ENCODE results near the gene STK17A.

Gene STK17A

DNA sequence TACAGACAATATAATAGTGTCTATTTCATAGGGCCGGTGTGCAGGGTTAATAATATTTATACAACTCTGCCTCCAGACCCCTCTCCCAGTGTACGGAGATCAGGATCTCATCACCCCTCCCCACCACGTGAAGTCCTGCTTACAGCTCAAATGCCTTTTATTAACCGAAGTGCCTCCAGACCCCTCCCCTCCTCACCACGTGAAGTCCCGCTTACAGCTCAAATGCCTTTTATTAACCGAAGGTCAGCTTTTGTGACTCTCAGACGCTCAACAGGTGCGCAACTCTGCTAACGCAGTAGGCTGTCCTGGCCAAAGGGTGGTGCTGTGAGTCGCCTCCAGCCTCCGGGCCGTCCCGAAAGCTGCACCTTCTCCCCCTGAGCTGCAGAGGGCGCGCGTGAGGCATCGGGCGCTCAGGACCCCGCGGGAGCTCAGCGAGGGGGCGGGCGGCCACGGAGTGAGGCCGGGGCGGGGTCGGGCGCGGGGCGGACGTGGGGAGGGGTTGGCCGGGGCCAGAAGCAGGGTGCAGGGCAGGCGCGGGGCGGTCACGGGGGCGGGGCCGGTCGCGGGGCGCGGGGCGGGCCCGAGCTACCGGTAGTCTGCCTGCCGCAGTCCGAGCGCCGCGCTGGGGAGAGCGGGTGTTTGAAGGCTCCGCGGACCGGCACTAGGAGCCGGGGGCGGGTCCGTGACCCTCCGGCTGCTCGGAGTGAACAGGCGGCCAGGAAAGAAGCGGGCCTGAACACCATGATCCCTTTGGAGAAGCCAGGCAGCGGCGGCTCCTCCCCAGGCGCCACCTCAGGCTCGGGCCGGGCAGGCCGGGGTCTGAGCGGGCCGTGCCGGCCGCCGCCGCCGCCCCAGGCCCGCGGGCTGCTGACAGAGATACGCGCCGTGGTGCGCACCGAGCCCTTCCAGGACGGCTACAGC lies at the start of gene STK17A:
TSS of gene STK17A (plus strand) at position 606 of the 921 bp plus-strand sequence. CDS start at position 742, 136 bp downstream.
- DNase-seq: peak; percentile 93

DNA sequence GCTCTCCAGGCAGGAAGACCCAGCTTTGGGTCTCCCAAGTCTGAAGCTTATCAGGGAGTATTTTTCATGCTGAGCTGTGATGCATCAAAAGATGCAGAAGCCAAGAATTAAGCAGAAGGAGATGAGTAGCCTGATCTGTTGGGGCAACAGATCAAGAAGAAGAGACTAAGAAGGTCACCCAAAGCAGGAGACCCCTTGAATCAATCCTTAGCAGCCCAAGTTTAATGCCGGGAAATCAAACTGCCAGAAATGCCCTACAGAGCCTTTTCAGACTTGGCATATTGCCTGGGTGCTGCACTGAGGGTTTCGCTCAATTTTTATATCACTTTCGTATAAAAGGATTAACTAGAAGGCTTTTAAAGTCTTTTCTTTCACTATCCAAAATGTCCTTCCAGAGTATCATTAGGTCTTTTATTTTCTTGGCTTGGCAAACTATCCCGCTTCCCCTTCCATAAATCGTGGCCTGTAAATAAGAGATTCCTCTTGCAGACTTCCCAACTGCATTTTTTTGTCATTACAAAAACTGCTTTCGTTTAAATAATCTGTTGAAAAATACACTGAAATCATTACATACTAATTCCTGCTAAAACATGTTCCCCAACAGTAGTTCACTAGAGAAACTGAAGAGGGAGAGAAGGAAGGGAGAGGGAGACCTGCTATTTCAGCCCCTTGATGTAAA lies 49.0 kb upstream of the STK17A start:
- no peak for DNase-seq

DNA sequence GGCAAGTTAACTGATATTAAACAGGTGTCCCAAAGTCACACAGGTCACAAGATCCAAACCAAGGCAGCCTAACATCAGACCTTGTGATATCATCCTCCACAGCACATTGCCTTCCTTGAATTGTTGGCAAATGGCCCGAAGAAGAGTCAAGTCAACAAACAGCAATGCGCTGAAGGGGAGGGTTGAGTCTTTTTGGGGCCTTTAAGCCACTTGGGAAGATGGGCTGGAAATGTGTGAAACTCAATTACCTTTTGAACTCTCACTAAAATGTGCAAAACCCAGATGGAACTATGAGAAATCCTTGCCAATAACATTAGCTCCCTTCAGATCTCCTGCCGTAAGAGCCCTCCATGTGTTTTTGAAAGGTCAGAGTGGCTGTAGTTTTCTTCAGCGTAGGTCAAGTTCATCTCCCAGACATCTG lies 47.9 kb upstream of the STK17A start:
- no peak for DNase-seq

DNA sequence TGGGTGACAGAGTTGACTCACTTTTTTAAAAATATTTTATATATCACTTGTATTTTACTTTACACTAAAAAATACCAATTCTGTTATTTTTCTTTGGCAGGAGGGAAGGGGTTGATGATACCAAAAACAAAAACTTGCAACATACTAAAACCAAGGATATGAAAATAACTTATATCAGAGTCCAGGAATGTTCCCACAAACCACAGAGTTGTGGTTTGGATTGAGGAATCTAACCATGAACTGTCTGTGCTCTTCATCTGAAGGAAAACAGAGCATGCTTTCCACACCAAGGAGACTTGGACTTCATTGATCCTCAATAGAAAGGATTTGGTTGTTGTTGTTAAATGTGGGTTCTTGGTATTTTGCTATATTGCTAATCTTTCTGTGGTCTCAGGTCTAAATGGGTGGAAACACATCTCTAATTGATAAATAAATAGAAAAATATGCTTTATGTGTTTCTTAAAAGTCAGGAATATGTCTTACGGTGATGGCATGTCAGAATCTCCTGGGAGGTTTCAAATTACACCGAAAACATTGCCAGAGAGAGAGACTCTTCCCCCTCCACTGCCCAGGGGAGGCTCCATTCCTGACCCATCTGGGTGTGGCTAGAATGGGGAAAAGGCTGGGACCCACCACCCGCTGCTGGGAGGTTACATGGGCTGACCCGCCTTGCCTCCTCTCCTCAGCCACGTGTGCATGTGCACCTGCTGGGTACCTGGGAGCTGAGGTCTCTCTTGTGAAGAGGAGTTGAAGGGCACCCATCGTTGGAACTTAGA lies 46.9 kb upstream of the STK17A start:
- no peak for DNase-seq

DNA sequence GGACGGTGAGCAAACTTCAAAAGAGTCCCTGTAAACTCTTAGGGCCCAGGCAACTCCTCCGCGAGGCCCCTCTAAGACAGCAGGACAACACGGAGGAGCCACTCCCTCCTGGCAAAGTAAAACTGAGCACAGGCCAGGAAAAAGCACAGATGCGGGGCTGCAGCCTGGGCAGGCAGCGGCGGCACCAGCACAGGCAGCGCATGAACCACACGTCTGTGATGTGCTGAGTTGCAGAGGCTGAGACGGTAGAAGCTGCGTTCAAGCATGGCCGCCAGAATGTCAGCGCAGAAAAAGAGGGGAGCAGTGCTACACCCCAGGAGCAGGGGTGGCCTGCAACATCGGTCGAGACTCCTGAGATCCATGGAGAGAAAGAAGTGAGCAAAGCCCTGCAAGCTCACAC lies 46.1 kb upstream of the STK17A start:
- DNase-seq: no peak

DNA sequence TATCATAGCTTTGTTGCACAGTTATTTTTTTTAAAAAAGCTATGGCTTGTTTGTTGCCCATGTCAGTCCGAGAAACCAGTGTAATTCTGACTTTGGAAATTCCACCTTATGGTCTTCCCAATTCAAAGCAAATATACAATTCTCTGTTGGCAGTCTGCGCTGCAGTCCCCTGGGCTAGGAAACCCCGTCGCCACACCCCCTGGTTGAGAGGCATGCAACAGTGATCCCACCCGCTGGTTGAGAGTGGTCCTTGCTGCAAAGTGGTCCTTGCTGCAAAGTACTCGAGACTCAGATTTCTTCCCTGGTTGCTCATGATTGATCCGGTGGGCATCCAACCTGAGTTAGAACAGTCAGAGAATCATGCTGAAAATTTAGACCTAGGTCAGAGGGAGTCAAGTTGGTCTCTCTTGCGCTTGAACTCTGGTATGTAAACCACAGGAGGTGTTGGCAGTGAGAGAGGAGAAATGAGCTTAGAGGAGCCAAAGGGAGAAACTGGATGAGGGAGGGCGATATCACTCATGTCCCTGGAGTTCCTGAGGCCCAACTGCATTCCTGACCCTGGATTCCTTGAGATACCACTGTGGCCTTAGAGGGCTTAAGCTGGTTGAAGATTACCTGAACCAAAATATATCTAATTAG lies 45.0 kb upstream of the STK17A start:
- DNase-seq: no peak

DNA sequence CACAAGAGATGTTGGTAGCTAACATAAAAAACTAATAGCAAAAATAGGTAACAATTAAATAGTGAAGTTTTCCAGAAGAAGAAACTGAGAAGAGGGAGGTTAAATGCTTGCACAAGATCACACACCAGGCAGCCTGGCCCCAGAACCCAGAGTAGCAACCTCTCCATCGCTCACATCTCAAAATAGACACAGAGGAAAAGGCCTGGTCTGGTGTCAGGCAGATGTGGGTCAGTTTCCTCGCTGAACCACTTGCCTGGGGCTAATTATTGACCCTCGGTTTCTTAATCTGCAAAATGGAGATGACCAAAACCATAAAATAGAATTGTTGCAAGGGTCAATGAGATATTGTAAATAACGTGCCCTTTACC lies 44.5 kb upstream of the STK17A start:
- no peak for DNase-seq

DNA sequence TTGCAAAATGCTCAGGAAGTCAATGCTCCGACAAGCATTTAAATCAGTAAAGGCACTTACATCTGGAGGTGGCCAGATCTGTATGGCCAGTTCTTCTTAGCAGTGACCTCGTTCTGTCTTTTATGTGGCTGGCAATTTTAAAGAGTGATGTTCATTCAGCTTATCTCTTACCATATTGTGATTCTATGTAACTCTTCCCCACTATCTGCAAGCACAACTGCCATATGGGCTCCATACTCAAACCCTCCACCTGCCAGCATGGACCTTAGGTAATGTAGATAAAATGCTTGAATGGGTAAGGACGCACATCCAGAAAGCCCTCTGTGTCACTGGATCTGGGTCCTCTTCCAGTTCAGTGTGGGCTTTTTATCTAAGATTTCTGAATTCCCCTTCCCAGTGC lies 42.4 kb upstream of the STK17A start:
- DNase-seq: no peak

DNA sequence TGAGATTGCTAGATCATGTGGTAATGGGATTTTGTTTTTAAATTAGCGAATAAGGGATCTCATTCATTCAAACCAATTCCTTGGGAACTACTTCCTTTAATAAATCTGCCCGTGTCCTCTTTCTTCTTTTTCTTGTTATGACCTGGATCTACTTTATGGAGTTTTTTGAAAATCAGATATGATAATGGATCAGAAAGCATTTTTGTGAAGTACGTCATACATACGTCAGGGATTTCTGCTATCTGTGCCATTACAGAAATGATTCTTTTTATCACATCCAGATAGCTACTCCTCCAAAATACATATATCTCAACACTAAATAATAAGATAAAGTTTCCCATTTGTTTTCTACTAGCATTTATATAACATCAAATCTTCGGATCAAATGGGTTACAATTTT lies 40.2 kb upstream of the STK17A start:
- DNase-seq: no peak

DNA sequence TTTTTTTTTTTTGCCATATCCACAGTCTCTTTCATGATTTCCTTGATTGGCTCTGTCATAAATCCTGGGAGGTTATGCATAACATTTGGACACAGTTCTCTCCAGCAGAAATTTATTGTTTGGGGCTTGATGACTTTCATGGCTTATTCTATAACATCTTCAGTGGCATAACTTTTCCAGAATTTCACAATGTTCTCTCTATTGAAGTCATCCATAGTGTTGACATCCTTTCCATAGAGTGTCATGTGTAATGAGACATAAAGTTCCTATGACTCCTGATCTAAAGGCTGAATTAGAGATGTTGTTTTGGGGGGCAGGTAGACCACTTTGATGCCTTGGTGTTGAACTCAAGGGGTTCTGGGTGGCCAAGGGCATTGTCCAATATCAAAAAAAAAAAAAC lies 36.7 kb upstream of the STK17A start:
- no peak for DNase-seq

DNA sequence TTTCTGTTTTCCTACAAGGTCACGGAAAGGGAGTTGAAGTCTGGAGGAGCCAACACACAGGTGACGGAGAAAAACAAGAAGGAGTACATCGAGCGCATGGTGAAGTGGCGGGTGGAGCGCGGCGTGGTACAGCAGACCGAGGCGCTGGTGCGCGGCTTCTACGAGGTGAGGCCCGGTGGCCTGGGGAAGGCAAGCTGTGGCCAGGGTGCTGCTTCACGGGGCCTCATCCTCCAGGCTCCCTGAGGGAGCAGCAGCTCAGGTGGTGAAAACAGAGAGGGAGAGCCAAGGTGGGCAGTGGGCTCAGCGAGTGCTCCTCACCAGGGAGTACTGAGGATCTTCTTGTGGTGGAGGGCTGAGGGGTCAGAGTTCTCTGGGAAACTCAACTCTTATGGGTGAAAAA lies 32.5 kb upstream of the STK17A start:
- DNase-seq: no peak

DNA sequence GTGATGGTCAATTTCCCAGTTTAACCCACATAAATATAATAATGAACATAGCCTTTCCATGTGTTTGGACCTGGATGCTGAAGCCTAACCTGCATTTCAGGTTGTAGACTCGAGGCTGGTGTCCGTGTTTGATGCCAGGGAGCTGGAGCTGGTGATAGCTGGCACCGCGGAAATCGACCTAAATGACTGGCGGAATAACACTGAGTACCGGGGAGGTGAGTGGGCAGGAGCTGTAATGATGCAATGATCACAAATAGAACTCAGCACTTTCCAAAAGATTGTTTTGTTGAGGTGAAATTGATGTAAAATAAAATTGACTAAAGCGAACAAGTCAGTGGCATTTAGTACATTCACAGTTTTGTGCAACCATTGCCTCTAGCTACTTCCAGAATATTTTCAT lies 30.8 kb upstream of the STK17A start:
- DNase-seq: no peak

DNA sequence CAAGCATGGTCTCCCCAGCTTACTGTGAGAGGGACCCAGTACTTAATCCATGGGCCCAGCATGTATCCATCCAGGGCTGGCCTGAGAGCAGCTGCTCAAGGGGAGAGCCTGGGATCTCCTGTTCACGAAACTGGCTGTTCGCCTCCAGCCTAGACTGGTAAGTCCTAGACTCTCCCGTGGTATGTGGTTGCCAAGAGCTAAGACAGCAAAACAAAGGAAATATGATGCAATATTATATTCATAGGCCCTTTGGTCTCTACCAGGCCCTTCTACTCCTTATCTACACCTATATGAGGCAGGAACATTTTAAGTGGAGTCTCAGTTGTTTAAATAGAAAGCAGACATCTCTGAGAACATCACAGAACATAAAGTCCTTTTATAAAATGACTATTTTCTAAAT lies 28.9 kb upstream of the STK17A start:
- DNase-seq: no peak

DNA sequence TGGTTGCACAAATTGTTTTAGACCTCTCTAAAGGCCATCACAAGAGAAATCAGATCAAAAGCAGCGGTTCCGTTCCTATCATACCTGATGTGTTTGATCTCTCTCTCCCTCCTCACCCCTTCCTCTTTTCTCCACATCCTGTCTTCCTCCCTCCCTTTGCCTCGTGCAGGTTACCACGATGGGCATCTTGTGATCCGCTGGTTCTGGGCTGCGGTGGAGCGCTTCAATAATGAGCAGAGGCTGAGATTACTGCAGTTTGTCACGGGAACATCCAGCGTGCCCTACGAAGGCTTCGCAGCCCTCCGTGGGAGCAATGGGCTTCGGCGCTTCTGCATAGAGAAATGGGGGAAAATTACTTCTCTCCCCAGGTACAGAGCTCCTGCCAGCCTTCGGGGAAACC lies 28.5 kb upstream of the STK17A start:
- DNase-seq: no peak

DNA sequence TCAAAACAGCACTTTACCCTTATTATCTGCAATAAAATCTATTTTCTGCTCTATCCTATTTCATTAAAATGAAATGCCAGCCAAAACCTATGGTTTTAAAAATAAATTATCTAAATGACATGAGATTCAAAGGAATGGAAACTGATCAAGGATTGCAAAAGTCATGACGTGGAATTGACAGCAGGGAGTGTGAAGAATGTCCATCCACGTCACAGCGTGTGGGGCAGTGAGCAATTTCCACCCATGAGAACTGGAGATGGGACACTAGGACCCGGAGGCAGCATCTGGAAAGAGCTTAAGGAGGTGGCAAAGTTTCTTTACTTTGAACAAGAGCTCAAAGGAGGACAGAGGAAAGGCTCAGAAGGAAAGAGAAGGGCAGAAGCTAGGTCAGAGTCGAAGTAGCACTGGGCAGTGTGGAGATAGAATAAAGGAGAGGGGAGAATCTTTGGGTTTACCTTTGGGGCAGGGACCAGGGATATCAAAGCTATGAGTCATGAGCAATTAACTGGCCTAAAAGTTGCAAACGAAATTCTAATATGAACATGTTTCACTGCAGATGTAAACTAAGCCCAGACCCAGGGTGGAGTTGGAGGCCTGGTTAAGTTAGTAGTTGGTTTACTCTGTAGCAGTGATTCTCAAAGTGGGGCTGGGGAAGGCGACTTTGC lies 24.9 kb upstream of the STK17A start:
- no peak for DNase-seq

DNA sequence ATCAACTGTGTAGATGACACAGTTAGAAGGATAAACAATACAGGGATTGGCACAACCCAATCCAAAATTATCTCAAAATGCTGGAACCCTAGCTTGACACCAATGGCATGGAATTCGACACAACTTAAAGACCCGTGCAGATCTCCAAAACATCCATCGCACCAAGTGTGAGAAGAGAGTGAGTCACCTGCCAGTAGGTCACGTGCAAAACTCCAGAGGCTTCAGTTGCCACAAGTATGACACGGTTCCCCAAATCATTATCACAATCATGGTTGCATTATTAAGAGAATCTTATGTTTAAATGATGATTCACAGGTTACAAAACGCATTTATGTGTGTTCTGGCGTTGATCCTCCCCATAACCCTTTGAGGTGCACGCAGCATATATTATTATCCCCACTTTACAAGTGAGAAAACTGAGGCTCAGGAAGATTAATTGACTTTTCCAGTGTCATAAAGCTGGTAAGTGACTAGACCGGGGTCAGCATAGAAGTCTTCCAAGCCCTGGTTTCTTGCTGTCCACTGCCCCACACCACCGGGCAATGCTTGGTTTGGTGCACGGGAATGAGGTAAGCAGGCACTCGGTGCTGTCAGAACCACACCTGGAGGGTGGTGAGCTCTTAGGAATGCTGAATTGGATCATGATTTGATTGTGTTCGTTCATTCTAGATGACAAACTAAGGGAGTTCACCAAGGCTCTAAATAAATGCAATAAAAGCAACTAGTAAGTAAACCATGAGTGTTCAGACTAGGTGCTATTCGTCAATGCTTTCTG lies 23.6 kb upstream of the STK17A start:
- DNase-seq: no peak

DNA sequence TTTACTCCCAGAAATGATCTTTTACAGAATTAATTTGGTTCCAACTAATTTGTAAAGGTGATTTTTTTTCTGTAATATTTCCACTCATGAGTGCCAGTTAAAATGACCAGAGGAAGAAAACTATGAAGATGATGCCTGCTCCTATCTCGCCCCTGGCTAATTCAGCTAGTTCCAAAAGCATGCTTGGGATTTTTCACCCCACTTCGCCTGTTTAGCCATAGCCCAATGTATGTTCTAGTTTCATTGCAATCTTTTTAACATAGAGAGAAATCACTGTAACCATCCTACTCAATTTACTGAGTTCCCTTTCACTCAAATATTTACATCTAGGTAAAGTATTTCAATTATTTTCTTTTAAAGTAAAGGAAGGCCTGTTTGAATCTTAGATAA lies 23.0 kb upstream of the STK17A start:
- no peak for DNase-seq

DNA sequence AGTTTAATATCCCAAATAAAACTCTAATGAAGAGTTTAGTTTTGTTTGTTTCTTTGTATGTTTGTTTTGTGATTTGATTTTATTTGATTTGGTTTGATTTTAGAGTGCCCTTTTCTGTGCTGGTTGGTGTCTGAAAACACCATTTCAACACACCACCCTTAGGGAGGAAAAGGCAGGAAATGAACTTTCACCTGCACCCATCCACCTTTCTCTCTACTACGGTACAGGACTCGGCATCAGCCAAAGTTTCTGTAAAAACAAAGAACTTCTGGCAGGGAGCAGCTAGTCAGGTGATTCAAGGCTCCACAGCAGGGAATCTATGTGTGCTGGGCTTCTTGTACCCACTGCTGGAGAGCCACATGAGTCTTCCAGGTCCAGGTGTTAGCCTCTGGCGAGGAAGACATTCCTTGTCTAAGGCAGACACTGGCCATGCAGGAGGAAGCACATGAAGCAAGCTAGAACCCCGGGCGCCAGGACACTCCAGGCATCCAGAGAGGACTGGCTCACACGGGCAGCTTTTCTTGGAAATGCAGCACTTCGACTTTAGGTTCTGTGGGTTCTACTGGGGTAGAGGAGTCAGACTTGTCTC lies 22.1 kb upstream of the STK17A start:
- no peak for DNase-seq

DNA sequence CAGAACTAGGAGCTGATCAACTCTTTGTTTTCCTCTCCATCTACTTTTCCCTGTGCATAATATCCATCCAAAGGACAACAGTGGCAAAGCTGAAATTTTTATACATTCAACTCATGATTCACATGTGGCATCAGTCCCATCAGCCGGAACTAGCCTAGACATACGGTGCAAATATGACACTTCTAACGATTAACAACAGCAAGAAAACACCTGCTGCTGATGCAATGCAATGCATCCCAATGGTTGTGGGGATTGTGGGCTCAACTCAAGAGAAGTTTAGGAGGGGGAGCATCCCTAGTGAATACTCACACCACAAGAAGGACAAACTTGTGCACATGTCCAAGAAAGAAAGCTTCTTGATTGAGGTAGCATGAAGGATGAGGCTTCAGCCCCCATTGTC lies 20.5 kb upstream of the STK17A start:
- DNase-seq: no peak

DNA sequence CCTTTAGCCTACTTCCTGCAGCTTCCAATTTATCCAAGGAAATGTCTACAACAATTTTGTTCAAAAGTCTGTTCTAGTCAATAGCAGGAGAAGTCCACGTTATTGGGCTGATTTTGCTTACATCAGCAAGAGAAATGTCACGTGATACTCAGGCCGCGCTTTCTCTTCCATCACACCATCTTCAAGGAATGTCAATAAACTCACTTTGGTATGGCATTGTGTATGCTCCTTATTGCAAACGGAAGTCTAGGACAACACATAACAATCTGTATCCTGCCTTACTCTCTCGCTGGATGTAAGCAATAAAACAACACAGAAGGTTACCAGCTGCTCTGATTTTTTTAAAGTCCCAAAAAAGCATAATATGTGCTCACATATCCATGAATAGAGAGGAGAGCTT lies 17.1 kb upstream of the STK17A start:
- peak; percentile 35 for DNase-seq

DNA sequence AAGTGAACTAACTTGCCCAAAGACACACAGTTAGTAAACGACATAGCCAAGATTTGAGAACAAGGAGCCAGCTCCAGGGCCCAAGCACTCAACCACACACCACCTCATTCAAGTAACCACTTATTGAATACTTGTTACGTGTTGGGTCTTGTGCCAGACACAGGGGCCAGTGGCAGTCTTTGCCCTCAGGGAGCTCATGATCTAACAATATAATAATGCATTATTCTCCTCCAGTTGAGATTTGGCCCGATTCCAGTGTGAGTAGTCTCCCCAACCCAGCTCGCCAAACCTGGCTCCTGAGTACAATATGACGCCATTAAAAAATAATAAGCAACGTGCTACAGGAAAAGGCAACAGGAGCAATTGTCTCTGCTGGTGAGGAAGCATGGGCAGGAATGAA lies 14.4 kb upstream of the STK17A start:
- DNase-seq: no peak

Data from DMS153 (cell line).